Activated naive CD4-positive, alpha-beta T cell (primary cell): Measurements from ENCODE around the gene LARP4.
"Not testable (repeated sequence)": the region's sequence is repeated elsewhere in the genome, so short reads cannot be mapped to it uniquely, and the experiment has no call there.

Source experiments
- DNase-seq, 4 experiments: peaks; one replicate each; lab custom pipeline; 2025; lab: John Stamatoyannopoulos, UW

The LARP4 gene

GRCh38 chr12:50401500-50402081 lies 906 bp downstream of the LARP4 start:
- no peak for DNase-seq

DNA sequence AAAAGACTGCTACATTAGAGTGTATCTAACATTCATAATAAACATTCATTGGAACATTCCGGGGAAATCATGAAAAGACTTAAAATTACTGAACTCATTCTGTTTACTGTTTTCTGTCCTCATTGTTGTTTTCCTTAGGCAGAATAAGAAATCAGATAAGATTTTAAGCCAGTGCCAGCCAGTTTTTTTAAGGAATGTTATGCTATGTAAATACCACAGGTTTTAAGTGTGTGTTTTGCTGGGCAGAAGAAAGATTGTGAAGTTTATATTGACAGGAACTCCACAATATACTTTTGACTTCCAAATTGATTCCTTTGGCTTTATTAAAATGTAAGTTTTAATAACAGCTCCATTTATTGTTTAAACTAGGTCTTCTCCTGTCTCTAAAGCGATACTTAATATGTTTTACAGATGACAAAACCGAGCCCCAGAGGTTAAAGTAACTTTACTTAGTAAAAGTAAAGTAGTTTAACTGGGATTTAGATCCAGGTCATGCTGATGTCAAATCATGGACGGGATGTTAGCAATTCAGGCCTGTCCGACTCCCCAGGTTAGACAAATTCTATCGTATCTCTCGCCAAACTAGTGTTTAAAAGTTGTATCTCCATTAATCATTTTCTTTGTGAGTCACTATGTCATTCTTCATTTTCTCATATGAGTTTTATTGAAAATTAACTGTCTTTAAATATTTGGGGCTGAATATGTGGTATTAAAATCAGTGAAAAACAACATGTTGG lies 1.7 kb downstream of the LARP4 start:
- DNase-seq, result no peak

GRCh38 chr12:50403001-50403440 lies 2.3 kb downstream of the LARP4 start:
- no peak for DNase-seq

GRCh38 chr12:50404307-50404706 lies 3.6 kb downstream of the LARP4 start:
- DNase-seq, result no peak

DNA sequence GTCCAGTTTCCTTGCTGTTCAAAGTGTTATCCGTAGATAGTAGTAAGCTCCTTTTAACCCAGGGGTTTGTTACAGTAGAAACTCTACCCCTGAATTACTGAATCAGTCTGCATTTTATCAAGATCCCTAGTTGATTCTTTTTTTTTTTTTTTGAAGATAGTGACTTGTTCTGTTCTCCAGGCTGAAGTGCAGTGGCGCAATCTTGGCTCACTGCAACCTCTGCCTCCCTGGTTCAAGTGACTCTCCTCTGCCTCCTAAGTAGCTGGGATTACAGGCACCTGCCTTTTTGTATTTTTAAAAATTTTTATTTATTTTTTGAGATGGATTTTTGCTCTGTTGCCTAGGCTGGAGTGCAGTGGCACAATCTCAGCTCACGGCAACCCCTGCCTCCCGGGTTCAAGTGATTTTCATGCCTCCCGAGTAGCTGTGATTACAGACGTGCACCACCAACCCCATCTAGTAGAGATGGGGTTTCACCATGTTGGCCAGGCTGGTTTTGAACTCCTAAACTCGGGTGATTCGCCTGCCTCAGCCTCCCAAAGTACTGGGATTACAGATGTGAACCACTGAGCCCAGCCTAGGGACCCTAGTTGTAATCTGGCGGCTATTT lies 10.5 kb downstream of the LARP4 start:
- DNase-seq, result no peak

GRCh38 chr12:50415899-50416479 lies 15.3 kb downstream of the LARP4 start:
- no peak for DNase-seq

DNA sequence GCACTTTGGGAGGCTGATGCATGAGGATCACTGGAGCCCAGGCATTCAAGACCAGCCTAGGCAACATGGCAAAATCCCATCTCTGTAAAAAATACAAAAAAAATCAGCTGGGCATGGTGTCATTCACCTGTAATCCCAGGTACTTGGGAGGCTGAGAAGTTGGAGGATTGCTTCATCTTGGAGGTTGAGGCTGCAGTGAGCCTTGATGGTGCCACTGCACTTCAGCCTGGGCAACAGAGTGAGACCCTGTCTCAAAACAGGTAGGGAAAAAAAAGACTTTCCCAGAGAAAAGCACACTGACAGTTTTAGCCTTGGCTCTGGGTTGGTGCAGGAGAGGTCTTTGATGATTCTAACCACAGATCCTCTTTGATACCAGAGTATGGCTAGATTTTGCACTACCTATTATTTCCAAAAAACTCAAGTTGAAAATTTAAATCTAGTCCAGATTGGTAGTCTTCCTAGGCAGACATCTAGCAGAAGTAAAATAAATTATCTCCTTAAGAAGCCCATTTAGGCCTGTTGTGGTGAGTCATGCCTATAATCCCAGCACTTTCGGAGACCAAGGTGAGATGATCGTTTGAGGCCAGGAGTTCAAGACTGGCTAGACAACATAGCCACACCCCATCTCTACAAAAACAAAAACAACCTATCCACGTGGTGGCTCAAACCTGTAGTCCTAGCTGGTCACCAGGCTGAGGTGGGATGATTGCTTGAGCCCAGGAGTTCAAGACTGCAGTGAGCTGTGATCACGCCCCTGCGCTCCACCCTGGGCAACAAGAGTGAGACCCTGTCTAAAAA lies 18.6 kb downstream of the LARP4 start:
- no peak for DNase-seq

DNA sequence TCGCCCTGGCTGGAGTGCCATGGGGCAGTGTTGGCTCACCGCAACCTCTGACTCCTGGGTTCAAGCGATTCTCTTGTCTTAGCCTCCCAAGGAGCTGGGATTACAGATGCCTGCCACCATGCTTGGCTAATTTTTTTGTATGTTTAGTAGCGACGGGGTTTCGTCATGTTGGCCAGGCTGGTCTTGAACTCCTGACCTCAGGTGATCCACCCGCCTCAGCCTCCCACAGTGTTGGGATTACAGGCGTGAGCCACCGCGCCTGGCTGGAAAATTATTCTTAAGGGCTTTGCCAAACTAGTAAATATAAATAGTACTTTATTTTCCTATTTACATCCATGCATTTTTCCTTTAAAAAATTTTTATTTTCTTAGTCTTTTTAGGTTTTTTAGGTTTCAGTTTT lies 22.2 kb downstream of the LARP4 start:
- not testable (repeated sequence) for DNase-seq

DNA sequence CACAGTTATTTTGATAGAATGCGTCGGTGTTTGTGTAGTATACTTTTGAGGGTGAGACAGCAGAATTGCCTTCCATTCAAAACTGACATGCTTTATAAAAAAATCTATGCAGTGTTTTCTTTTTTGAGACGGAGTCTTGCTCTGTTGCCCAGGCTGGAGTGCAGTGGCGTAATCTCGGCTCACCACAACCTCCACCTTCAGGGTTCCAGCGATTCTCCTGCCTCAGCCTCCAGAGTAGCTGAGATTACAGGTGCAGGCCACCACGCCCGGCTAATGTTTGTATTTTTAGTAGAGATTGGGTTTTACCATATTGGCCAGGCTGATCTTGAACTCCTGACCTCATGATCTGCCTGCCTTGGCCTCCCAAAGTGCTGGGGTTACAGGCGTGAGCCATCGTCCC lies 22.7 kb downstream of the LARP4 start:
- DNase-seq, result not testable (repeated sequence)

DNA sequence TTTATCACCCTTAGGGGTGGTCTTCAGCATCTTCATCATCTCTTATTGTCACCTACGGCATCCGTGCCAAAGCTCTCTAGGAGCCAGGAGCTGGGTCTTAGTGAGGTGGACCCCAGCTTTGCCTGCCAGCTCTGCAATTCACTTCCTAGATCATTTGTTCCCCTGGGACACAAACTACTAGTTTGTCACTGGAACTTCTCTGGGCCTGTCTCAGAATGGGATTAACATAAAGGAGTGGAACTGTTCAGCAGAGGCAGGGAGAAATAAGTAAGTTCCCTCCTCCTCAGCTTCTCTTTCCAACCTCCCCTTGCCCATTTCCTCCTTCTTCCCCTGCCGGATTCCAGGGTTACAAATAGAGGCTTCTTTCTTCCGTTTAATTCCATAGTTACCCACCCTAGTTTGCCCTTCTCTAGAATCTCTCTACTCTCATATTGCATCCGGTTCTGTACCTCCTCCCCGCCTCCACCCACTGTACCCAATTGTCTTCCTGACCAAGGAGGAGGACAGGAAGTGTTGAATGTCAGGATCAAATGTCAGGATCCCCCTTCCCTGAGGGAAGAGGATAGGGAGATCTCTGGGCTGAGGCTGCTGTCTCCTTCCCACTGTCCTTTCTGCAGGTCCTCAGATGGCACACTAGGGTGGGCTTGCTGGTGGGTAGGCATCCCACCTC lies 25.0 kb downstream of the LARP4 start:
- DNase-seq, result no peak

DNA sequence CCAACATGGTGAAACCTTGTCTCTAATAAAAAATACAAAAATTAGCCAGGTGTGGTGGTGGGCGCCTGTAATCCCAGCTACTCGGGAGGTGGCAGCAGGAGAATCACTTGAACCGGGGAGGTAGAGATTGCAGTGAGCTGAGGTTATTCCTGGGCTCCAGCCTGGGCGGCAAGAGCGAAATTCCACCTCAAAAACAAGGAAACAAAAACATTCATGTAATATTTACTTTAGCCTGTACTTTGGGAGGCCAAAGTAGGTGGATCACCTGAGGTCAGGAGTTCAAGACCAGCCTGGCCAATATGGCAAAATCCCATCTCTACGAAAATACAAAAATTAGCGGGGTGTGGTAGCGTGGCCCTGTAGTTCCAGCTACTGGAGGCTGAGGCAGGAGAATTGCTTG lies 31.0 kb downstream of the LARP4 start:
- DNase-seq, result not testable (repeated sequence)

DNA sequence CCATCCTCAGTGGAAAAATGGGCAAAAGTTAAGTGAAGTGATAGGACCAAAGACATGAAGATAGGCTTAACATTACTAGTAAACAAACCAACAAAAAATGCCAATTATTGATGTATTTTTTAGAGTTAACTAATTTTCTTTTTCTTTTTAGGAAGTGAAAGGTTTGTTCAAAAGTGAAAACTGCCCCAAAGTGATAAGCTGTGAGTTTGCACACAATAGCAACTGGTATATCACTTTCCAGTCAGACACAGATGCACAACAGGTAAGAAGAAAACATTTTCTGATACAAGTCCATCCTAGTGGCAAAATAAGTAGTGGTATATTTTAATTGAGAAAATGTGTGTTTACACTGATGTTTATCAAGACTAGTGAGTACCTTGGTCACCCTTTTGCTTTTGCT lies 39.6 kb downstream of the LARP4 start:
- DNase-seq, result no peak

- DNase-seq, result no peak
These were observed 41.1 kb downstream of the LARP4 start for GRCh38 chr12:50441763-50442162.

GRCh38 chr12:50442178-50442908 lies 41.7 kb downstream of the LARP4 start:
- DNase-seq, result no peak

DNA sequence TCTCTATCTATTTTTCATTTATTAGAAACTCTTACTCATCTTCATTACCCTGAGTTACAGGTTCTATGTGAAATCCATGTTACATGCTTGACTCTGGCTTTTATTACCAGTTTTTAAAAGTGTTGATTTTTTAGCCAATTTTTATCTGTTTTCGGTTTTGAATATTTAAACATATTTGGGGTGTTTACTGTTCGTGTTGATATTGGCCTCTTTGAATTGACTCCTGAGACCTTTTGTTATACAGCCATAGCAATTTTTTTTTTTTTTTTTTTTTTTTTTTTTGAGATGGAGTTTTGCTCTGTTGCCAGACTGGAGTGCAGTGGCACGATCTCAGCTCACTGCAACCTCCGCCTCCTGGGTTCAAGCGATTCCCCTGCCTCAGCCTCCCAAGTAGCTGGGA lies 49.0 kb downstream of the LARP4 start:
- DNase-seq, result not testable (repeated sequence)

GRCh38 chr12:50452795-50453194 lies 52.1 kb downstream of the LARP4 start:
- no peak for DNase-seq

DNA sequence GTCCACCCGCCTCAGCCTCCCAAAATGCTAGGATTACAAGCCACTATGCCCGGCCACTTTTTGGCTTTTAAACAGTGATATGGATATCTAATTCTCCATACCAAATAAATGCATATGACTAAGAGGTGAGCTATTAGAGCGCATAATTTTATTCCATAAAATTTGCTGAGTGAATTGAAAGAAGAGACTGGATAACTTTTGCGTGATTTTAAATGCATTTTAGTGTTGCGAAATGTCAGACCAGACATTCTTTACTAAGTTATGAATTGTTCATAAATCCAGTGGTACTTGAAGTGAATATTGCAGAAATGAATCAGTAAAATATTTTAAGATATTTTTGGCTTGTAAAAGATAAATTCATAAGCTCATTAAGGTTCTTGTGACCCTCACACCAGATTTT lies 53.2 kb downstream of the LARP4 start:
- no peak for DNase-seq

DNA sequence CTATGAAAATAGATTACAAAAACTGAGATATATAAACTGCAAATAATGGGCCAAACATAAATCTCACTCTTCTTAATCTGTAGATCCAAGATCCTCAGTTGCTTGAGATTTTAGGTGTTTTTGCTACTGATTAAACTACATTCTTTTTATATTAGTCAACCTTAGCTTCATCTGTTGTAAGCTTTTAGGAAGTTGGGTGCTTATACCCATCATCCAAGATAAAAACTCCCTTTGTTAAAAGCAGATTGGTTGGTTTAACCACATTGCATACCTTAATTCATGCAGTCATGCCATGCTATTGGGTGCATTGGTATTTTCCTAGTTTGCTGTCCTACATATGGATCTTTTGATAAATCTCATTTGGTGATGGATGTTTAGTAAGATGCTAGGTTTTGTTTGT lies 57.9 kb downstream of the LARP4 start:
- DNase-seq, result no peak

GRCh38 chr12:50467439-50467838 lies 66.8 kb downstream of the LARP4 start:
- DNase-seq, result no peak

DNA sequence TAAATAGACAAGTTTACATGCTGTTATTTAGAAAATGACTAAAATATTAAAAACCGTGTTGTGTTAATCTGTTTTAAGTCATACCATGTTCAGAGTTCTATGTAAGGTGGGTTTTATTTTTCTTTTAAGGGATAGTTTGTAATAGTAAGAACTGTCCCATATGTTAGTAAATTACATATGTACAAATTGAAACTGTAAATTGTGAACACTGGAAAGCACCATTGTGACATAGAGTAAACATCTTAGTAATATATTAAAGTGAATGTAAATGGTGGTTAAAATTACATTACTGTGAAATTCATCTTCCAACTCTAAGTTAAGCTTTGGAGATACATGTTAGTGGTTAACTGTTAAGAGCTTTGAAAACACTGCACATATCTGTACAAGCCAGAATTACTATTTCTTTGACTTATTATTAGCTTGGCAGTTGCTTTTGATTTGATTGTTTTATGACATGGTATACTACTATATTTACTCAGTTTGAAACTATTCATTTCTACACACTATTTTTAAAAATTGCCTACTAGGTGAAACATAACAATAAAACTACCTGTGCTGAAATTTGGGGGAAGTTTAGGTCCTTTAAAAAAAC lies 76.7 kb downstream of the LARP4 start:
- no peak for DNase-seq

- DNase-seq, result no peak
These were observed 81.9 kb downstream of the LARP4 start for GRCh38 chr12:50482571-50482970.
